GM18517 (cell line): ENCODE data around the gene ABLIM3.
A peak's percentile ranks its signal among the peaks of the same experiment; 100 is the strongest.

Source experiments
- ATAC-seq: cut with Tn5 transposase; IDR thresholded peaks from one replicate; pipeline ENCODE4 v1.9.1; 2021; ENCODE audit warnings: mild to moderate bottlenecking, moderate library complexity; ENCODE audit not compliant: unreplicated experiment

ABLIM3 gene

DNA sequence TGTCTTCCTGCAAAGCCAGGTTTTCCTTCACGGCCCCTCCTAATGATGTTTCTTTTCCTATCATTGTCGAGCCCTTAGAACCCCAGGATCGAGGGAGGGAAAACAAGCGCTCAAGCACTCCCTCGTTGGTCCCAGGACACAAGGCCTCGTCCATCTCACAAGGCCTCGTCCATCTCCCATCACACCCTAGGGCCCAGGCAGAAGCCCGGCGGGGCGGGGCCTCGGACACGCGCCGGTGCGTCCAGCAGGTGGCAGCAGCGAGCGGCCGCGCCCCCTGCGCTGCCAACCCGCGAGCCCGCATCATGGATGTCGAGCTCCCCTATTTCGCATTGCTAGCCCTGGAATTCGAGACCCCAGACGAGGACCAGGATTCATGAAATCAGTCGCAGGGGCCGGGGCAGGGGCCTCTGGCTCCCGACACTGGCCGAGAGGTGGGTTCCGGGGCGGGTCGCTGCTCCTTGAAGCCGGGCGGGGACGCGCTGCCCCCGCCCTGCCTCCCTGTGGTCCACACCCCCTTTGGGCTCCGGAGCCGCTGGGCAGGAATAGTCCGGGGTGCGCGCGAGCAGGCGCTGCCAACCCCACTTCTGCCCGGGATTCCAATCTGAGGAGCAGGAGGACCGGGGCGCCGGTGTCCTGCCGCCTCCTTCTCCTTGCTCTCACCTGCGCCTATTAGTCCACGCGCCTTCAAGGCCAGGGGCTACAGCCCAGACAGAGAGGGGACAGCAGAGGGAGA, at the start of gene ABLIM3:
TSS of gene ABLIM3 (plus strand) at position 270 of the 733 bp plus-strand sequence. CDS start 603 bp downstream, outside the sequence.
- ATAC-seq = peak; percentile 93

DNA sequence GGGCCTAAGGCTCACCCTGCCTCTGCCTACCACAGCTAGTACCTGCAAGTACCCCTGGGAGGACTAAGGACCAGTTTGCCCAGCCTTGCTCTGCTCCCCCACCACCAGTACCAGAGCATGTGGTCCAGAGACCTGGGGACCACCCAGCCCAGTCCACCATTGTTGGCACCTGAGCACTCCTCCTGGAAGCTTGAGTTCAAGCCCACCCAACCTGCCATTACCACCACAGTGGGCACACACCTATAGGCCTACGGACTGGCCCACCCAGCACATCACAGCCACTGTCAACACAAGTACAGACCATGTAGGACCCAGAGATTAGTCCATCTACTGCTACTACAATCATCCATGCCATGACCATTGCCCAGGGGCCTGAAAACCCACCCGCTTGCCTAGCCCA, 47.7 kb upstream of the ABLIM3 start:
- ATAC-seq = no peak

DNA sequence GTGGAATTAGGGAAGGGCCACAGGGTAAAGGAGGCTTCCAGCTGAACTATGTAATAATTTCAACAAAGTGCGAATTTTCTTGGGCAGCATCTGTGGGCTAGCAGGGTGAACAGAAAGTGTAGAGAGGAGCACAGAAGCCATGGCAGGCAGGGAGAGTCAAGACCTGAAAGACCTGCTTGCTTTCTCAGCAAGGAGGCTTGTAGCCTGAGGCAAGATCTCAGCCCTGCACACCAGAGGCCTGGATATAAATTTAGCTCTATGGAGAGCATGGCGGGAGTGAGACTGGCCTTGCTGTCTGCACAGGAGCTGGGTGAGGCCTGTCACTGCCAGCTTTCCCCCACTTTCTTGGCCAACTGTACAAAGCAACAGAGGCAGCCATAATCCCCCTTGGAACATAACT, 46.3 kb upstream of the ABLIM3 start:
- no peak for ATAC-seq

DNA sequence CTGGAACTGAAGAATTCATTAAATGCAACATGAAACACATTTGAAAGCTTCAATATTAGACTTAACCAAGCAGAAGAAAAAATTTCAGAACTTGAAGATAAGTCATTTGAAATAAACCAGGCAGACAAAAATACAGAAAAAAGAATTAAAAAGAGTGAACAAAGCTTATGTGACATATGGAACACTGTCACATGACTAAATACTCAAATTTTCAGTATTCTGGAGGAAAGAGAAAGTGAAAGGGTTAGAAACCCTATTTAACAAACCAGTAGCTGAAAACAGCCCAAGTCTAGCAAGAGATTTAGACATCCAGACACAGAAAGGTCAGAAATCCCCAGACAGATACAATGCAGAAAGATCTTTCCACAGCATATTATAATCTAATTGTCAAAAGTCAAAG, 41.4 kb upstream of the ABLIM3 start:
- no peak for ATAC-seq

DNA sequence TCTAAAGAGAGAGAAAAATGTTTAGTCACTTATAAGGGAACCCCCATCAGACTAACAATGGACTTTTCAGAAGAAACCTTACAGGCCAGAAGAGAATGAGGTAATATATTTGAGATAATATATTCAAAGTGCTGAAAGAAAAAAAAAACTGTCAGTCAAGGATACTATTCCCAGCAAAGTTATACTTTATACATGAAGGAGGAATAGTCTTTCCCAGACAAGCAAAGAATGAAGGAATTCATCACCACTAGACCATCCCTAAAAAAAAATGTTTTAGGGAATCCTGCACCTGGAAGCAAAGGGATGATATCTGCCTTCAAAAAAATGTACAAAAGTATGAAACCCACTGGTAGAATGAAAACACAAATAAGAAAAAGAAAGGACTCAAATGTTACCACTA, 41.0 kb upstream of the ABLIM3 start:
- no peak for ATAC-seq

DNA sequence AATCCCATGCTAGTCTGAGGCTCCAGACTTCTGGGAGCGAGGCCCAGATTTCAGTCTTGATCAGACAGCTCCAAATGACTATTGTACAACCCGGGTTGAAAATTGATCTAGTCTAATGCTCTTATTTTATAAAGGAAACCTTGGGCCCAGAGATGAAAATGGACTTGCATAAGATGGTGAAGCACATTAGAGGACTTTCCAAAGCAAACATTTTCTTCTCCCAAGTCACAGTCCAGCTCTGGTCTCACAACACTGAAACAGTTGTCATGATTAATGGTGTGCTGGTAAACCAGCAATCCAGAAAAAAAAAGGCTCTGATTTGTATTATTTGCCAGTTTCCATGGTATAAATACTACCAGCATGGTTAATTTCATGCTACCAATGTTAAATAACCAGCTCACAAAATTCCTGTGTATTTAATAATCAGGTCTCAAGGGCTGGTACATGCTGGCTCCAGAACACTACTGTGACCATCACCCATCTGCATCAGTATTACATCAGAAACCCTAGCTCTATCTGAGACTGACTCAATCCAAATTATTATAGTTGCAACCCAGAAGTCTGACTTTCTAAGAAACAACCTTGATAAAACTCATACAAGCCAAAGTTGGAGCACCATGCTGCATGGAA, 32.5 kb upstream of the ABLIM3 start:
- no peak for ATAC-seq

DNA sequence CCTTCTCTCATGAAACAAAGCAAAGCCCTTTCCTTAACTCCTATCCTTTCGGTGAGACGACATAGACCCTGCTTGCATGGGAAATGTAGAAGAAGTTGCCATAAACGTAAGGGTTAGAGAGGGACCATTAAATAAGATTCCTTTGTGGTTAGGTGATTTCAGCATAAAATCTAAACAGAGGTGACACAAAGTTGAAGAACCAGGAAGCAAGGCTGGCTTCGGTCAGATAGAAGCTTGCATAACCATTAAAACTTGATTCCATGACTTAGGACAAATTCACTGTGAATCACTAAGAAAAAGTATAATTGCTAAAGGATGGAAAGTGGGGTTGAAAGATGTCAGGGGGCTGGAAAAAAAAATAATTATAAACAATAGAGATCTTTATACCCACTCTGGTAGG, 30.9 kb upstream of the ABLIM3 start:
- no peak for ATAC-seq

DNA sequence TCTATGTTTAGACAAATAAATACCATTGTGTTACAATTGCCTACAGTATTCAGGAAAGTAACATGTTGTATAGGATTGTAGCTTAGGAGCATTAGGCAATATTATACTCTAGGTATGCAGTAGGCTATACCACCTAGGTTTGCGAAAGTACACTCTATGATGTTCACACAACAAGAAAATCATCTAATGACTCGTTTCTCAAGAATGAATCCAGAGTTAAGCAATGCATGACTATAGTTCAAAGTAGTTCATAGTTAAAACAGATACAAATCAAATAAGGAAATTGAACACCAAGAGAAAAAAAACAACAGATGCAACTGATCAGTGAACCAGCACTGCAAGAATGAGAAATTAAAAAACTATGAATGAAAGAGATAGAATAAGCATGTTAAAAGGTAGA, 27.6 kb upstream of the ABLIM3 start:
- ATAC-seq = no peak

DNA sequence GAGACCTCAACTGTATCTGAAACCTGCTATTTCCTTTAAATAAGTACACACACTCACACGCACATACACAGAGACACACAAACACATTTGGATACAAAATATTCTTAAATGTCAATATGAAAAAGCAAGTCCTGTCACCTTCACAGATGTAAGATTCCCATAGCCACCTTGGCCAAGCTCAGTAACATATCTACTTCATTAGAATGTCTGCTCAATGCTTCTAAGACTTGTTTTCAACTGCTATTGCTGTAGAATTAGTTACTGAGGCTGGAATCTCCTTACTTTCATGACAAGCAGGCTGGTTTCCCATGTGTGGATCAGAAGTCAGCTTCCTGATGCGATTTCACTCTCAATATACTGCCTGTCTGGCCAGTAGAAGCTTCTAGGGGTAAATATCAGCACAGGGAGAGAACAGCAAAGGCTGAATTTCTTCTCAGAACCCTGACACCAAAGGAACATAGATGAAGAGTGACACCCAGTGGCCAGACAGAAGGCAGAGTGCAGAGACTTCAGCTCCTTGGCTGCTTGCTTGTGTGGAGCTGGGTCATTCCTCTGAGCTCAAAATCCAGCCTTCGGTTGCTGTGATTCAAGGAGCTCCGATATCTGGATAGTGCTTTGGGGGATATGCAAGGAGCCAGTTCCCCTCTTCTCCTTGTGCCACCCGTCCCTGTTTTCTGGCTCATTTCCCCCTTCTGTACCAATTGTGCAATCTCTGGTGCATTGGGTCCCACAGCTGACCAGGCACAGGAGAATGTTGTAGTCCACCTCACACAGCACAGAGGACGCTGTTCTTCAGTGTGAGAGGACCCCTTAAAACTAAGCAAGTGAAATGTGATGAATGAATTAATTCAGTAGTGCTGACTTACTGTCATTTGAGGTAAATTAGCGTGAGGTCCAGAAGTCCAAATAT, 26.6 kb upstream of the ABLIM3 start:
- peak; percentile 63 for ATAC-seq

DNA sequence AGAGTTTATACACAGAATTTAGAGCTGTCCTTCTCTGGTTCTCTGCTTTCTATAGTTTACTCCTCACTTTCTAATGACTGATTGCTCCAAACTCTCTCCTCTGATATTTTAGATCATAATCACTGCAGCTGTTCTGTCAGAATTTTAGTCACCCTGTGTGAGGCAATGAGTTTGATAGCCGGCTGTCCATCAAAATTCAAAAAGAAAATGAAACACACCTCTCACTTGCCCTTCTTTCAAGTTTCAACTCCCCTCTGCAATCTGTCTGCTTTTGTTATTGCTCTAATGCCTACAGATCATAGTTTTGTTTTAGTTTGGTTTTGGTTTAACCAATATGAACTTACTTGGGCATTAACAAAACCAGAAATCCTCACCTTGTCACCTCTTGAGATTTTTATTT, 23.3 kb upstream of the ABLIM3 start:
- peak; percentile 83 for ATAC-seq

DNA sequence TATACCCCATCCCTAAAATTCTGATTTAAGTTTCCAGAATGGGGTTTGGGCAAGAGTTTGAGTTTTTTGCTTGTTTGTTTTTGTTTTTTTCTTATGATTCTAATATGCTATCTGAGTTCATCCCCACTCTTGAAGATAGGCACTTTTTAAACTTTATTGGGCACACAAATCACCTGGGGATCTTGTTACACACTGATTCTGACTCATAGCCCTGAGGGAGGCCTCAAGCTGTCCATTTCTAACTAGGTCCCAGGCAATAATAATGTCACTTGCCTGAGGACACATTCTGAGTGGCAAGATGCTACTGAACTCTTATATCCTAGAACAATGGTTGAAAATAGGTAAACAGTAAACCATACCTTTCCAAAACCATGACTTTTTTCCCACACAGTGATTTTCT, 22.8 kb upstream of the ABLIM3 start:
- no peak for ATAC-seq

DNA sequence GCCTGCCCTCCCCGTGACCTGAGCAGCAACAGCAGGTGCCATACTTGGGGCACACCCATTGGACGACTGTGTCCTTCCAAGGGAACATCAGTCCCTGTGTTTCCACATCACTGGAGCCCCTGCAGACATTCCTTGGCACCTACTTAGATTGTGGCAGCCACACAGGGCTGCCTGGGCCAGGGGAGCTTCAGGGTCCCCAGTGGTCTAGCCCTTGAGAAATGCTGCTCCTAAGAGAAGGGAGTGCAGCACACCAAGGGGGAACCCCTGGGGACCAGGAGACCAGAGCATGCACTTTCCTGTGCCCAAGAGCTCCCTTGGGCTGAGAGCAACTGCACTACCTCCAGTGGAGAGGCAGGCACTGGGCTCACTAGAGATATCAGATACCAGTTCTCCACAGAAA, 20.1 kb upstream of the ABLIM3 start:
- ATAC-seq = no peak

DNA sequence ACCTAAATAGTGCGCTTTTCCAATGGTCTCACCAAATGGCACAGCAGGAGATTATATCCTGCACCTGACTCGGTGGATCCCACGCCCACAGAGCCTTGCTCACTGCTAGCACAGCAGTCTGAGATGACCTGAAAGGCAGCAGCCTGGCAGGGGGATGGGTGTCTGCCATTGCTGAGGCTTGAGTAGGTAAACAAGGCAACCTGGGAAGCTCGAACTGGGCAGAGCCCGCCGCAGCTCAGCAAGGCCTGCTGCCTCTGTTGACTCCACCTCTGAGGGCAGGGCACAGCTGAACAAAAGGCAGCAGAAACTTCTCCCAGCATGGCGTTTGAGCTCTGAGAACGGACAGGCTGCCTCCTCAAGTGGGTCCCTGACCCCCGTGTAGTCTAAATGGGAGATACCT, 18.1 kb upstream of the ABLIM3 start:
- no peak for ATAC-seq

DNA sequence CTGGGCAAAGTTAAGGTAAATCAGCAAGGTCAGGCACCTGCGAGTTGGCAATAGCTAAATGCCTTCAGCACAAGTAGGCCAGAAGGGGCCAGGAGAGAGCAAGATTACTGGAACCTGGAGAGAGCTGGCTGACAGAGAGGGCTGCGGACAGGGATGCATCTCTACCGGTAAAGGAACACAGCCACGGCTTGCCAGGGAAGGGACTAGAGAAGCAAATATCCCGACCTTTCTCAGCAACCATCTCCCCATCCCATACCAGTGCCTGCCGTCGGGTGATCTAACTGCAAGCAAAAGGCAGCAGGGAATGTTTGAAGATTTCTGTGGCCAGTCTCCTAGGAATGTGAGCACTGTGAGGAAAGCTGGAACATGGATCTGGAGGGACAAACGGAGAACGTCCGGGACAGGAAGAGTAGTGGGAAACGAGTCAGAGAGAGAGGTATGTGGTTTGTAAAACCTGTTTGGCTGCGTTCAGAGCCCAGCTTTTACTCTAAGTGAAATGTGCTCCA, 15.9 kb upstream of the ABLIM3 start:
- no peak for ATAC-seq

DNA sequence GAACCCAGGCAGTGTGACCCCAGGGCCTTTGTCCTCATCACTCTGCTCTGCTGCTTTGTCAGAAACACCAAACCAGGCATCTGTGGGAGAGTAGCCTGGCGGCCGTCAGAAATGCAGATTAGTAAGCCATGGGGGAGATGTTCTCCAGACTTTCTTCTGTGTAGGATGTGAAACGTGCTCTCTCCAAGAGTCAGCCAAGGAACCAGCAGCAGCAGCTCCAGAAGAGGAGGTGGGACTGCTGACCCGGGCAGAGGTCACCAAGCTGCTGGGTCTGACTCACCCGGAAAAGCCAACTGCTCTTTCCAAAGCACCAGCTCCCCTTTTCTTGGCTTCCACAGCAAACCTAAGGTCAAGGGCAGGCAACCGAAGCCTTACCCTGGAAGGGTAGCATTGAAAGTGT, 14.4 kb upstream of the ABLIM3 start:
- ATAC-seq = no peak

DNA sequence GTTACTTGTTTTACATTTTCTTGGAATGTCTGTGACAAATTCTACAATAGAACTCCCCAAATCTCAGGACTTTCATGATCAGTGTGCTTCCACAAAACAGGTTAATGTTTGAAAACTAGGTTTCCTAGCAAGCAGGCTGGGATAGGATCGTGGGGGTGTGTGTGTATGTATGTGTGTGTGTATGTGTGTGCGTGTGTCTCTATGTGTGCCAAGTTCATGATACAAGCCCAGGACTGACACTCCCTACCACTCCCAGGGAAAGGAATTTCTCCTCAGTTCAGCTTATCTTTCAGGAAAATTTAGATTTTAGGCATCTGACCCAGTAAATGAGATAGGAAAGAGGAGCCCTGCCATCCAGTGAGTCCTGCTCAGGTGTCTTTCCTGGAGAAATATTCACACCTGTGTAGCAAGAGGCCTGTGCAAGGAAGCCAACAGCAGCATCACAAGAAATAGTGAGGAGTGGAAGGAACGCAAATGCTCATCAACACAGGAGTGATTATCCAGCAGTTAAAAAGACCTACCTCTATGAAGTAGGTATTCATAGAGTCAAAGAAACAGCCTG, 13.8 kb upstream of the ABLIM3 start:
- no peak for ATAC-seq

DNA sequence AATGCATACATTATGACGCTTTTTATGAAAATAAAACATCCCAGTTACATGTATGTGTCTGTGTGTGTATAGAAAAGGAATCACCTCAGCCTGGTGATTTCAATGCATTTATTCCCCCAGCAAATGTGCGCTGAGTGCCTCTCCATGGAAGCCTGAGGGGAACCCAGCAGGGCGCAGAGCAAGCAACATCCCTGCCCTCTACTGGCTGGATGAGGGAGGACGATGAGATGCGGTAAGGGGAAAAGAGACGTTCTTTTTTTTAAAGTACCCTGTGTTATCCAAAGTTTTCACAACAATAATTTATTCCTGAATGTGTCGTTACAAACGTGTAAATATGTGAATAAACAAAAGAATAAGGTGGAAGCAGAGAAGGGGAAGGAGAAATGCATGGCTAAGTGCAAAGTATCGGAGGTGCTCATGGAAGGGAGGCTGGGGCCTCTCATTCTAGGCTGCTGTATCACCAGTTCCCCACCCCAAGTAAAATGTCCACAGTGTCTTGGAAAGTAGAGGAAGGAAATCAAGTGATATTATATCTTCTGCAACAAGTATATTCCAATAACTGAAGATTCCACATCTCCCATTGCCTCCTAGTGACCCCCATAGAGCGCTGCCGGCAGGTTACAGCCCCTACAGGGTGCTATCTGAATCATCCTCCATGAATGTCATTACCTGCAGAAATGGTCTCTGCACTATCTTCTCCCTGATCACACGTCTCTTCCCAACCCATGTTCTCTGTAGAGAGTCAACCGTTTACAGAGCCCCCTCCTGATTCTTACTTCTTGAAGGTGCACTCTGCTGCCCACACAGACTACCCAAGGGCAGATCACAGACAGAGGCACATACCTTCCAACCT, 13.0 kb upstream of the ABLIM3 start:
- ATAC-seq = no peak

DNA sequence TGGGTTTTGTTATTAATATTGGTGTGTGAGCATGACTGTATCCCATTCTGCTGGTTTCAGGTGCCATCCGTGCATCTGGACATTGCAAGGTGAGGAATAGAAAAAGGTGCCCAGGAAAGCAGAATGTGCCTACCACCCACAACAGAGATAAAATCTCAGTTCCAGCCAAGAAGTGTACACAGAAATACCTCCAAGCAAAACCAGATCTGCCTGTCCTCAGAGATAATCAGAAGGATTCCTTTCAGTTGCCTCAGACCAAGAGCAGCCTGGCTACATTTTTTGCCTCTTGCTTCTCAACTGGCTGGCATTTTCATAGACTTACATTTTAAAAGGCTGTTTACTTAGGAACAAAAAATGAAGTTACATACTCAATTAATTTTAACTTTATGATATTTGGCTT, 12.1 kb upstream of the ABLIM3 start:
- no peak for ATAC-seq

DNA sequence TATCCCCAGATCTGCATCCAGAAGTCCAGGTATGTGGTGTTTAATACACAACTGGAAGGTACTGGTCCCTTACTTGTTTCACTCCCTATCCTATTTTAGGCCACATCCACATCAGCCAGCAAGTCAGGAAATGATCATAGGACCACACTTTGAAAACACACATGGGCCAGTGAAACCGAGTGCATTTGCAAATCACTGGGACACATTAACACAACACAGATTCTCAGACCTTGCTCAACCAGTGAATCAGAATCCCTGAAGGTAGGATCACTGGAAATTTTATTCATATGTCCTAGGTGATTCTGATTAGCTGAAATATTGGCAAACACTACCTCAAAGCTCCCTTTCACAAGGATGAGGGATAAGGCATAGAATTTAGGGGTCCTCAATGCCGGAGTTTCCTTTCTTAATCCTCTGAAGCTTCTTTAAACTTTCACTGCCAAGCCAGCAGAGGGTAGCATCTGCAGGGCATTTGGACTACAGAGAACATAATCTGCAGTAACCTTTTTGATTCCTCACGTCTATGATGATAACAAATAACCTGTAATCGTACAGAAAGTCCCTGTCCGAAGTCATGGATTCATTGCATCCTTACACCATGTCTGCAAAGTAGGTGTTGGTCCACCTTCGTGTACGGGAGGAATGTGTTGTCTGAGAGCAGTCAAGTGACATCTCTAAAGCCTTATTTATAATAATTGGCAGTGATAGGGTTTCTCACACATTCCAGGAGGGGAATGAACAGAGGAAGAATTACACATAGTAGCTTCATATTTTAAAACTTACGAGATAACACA, 11.0 kb upstream of the ABLIM3 start:
- no peak for ATAC-seq

DNA sequence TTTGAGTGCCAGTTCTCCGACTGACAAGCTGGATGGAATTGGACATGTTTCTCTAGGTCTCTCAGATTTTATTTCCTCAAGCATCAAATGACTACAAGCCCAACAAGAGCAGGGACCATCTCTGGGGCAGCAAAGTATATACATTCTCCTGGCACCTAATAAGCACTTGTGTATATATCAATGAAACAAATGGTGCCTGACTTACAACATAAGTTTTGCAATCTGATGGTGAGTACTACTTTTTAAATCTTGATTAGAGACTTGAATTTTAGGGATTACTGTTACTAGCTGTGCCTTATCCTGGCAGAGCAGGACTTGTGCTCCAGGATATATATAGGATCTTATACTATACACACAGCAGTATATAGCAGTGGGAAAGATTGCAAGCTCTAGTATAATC, 8.8 kb upstream of the ABLIM3 start:
- no peak for ATAC-seq
